NB4 (cell line): ENCODE results near the gene KDF1.

Source experiments
- DNase-seq: peaks from one replicate; pipeline ENCODE4 v3.0.0; 2010; ENCODE audit warnings: low read depth
- H3K4me3 ChIP-seq: one replicate; pipeline ENCODE4 v1.5.1; 2011; ENCODE audit warnings: mild to moderate bottlenecking, low read depth, low read length, moderate library complexity
- MYC ChIP-seq: IDR thresholded peaks from 2 replicates; pipeline ENCODE4 v1.6.1; 2011; ENCODE audit warnings: low read depth, low read length
- POLR2A ChIP-seq: IDR thresholded peaks from 2 replicates; pipeline ENCODE4 v1.6.1; 2011; ENCODE audit warnings: mild to moderate bottlenecking; ENCODE audit not compliant: insufficient read length; ENCODE audit errors: extremely low read depth
- TF ChIP-seq, protein P1 (sequence below): IDR thresholded peaks from 2 replicates; pipeline ENCODE4 v1.6.1; 2011; ENCODE audit warnings: low read depth, low read length
- TF ChIP-seq, protein P2 (sequence below): IDR thresholded peaks from one replicate; pipeline ENCODE4 v1.5.1; 2012; ENCODE audit warnings: low read depth, low read length

KDF1 gene

DNA sequence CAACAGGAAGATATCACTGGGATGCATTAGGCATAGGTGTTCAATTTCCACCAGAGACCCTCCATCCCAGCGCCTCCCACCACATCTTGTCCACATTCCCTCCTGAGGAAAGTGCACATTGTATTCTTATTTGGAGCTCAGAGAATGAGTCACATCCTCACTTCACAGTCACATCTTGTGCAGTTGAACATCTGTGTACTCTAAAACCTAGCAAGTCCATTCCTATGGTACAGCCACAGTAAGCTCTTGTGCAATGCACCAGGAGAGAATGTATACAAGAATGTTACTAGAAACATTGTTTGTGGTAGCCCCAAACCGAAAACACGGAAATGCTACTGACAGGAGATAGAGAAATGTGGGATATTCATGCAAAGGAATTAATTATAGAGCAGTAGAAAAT is 1.6 kb upstream of the KDF1 start:
- DNase-seq: peak; percentile 88
- H3K4me3 ChIP-seq: no peak overlapping the region
- TF ChIP-seq, protein P1, sequence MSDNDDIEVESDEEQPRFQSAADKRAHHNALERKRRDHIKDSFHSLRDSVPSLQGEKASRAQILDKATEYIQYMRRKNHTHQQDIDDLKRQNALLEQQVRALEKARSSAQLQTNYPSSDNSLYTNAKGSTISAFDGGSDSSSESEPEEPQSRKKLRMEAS: 0 out of 2 replicates have a peak, but pooled peaks have one; percentile 29
- no peak for TF ChIP-seq POLR2A
- 0 out of 2 replicates have a peak, but pooled peaks have one; percentile 35 for TF ChIP-seq MYC
- TF ChIP-seq, protein P2, sequence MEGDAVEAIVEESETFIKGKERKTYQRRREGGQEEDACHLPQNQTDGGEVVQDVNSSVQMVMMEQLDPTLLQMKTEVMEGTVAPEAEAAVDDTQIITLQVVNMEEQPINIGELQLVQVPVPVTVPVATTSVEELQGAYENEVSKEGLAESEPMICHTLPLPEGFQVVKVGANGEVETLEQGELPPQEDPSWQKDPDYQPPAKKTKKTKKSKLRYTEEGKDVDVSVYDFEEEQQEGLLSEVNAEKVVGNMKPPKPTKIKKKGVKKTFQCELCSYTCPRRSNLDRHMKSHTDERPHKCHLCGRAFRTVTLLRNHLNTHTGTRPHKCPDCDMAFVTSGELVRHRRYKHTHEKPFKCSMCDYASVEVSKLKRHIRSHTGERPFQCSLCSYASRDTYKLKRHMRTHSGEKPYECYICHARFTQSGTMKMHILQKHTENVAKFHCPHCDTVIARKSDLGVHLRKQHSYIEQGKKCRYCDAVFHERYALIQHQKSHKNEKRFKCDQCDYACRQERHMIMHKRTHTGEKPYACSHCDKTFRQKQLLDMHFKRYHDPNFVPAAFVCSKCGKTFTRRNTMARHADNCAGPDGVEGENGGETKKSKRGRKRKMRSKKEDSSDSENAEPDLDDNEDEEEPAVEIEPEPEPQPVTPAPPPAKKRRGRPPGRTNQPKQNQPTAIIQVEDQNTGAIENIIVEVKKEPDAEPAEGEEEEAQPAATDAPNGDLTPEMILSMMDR: no peak

DNA sequence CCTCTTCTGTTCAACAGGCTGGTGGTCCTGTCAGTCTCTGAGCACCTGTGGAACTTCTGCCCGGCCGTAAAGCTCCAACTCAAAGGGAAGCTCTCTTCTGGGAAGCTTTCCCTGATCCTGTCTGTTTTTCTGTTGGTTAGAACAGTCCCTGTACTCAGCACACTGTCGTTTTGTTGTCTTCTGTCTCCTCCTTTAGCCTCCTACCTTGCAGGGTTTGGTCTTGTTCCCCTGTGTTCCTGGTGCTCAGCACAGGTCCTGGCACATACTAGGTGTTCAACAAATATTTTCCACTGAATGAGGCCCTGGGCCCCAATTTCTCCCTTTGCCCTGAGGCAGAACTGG is 328 bp upstream of the KDF1 start:
- no peak for DNase-seq
- H3K4me3 ChIP-seq: no peak overlapping the region
- TF ChIP-seq, protein P1: no peak
- TF ChIP-seq, protein P2: no peak
- no peak for TF ChIP-seq POLR2A
- TF ChIP-seq MYC: no peak

DNA sequence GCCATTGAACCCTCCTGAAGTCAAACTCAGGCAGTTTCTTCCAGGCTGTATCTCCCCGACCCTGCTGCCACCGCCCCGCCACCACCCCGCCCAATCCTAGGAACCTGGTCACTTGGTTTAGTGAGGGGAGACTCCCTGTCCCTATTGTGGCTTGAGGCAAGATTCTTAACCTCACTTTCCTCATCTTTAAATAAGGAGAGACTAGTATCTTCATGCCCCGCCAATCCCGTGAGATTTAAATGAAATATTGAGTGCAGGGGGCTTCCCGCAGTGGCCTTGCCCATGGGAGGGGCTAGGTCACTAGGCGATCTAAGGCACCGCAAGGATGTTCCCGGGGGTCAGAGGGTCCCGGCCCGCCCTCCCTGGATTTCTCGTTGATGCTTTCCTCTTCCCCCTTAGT is 998 bp downstream of the KDF1 start:
- no peak for DNase-seq
- H3K4me3 ChIP-seq: no peak overlapping the region
- TF ChIP-seq POLR2A (no peak), MYC (no peak)
- TF ChIP-seq, protein P2: no peak
- TF ChIP-seq, protein P1: no peak

DNA sequence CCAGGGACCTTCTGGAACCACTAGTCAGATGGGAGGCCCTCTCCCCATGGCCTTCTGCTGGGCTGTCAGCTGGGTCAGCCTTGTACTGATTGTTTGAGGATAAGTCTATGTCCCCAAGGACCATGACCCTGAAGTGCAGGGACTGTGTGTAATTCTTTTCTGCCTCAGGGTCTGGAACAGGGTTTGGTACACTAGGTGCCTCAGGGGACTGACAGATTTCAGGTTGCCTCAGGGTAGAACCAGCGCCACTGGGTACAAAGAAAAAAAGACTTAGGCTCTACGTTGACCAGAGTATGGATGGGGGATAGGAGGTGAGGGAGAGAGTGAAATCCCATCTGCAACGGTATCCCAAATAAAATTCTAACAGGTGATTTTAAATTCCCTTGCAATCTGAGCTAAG is 3.0 kb downstream of the KDF1 start:
- no peak for DNase-seq
- TF ChIP-seq, protein P1: no peak
- TF ChIP-seq, protein P2: no peak
- TF ChIP-seq POLR2A: no peak
- no peak for TF ChIP-seq MYC
- no peak overlapping the region for H3K4me3 ChIP-seq

DNA sequence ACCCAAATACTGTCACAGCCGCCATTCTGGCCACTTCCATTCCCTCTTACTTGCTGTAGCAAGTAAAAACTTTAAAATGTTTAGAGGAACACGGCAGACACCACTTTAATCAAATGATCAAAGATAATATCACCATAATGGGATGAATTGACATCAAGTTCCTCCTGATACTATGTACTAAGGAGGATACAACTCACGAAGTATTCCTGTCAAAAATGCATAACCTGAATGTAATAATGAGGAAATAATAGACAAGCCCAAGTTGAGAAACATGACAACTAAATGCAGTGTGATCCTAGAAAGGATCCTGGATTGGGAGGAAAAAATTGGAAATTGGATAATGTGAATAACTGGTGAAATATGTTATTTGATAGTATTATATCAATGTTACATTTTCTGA is 3.9 kb downstream of the KDF1 start:
- TF ChIP-seq POLR2A: no peak
- TF ChIP-seq, protein P2: no peak
- no peak for TF ChIP-seq MYC
- TF ChIP-seq, protein P1: no peak
- DNase-seq: no peak
- no peak overlapping the region for H3K4me3 ChIP-seq

DNA sequence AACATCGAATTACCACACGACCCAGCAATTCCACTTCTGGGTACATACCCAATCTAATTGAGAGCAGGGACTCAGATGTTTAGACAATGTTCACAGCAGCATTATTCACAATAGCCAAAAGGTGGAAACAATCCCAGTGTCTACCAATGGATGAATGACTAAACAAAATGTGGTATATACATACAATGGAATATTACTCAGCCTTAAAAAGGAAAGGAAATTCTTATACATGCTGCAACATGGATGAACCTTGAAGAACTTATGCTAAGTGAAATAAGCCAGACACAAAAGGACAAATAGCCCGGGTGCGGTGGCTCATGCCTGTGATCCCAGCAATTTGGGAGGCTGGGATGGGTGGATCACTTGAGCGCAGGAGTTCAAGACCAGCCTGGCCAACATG is 6.9 kb downstream of the KDF1 start:
- no peak for TF ChIP-seq POLR2A
- TF ChIP-seq, protein P2: no peak
- TF ChIP-seq, protein P1: no peak
- no peak for TF ChIP-seq MYC
- no peak overlapping the region for H3K4me3 ChIP-seq

More for the DNA sequence above, 6.9 kb downstream of the KDF1 start:
- no peak for DNase-seq
